Endometrial microvascular endothelial cells (primary cell): ENCODE results near the gene NANS. TPM values are rescaled to one million over a fixed set of nuclear protein-coding genes. Genes with fewer than 3 reads are reported as not detected.
"Not testable (repeated sequence)": the region's sequence is repeated elsewhere in the genome, so short reads cannot be mapped to it uniquely, and the experiment has no call there.

Experiments
- in situ Hi-C: cut with HindIII; loops from 2 replicates; pipeline ENCODE4 v1.10.0; 2017; ENCODE audit warnings: low sequenced_read_pairs, low pct_unique_long_range_greater_than_20kb; ENCODE audit errors: inconsistent ontology term
- total RNA-seq: library from RNA; depleted of rRNA; stranded (reverse); fragments of >200 nt; gene quantifications from one replicate; pipeline ENCODE4 v1.2.3, GENCODE V29; 2015; ENCODE audit errors: inconsistent ontology term

NANS gene
- 149 TPM for total RNA-seq

GRCh38 chr9:98056269-98057137 lies at the start of gene NANS:
NANS (plus strand) TSS chr9:98056732; CDS start chr9:98056809, 77 bp downstream.
- in situ Hi-C loops, result no loop called here

- in situ Hi-C loops, result no loop called here
Measured at GRCh38 chr9:98007251-98007928, 49.1 kb upstream of the NANS start.

- in situ Hi-C loops, result no loop called here
Measured at GRCh38 chr9:98008764-98009163, 47.8 kb upstream of the NANS start.

- in situ Hi-C loops, result no loop called here
Measured at GRCh38 chr9:98009437-98009836, 47.1 kb upstream of the NANS start.

- in situ Hi-C loops, result no loop called here
Measured at GRCh38 chr9:98009936-98010335, 46.6 kb upstream of the NANS start.

GRCh38 chr9:98010445-98010844 lies 46.1 kb upstream of the NANS start:
- in situ Hi-C loops, result no loop called here

- in situ Hi-C loops, result no loop called here
Measured at GRCh38 chr9:98011122-98011521, 45.4 kb upstream of the NANS start.

- in situ Hi-C loops, result no loop called here
Measured at GRCh38 chr9:98016137-98016680, 40.3 kb upstream of the NANS start.

GRCh38 chr9:98017306-98017705 lies 39.2 kb upstream of the NANS start:
- in situ Hi-C loops, result no loop called here

- in situ Hi-C loops, result no loop called here
Measured at GRCh38 chr9:98018347-98018746, 38.2 kb upstream of the NANS start.

GRCh38 chr9:98019098-98019497 lies 37.4 kb upstream of the NANS start:
- in situ Hi-C loops, result no loop called here

GRCh38 chr9:98019869-98020268 lies 36.7 kb upstream of the NANS start:
- in situ Hi-C loops, result not testable (repeated sequence)

- in situ Hi-C loops, result no loop called here
Measured at GRCh38 chr9:98020476-98021145, 35.9 kb upstream of the NANS start.

GRCh38 chr9:98021306-98022040 lies 35.1 kb upstream of the NANS start:
- in situ Hi-C loops, result no loop called here

GRCh38 chr9:98022447-98022846 lies 34.1 kb upstream of the NANS start:
- in situ Hi-C loops, result no loop called here

GRCh38 chr9:98024702-98025101 lies 31.8 kb upstream of the NANS start:
- in situ Hi-C loops, result no loop called here

GRCh38 chr9:98031169-98031568 lies 25.4 kb upstream of the NANS start:
- in situ Hi-C loops, result no loop called here

GRCh38 chr9:98031935-98032334 lies 24.6 kb upstream of the NANS start:
- in situ Hi-C loops, result no loop called here
